ENCODE data around the gene KEAP1. TPM values are rescaled to one million over a fixed set of nuclear protein-coding genes. Genes with fewer than 3 reads are reported as not detected.

KEAP1 gene
- total RNA-seq, 1 experiment from 2014 or later, result 43.3 TPM

DNA sequence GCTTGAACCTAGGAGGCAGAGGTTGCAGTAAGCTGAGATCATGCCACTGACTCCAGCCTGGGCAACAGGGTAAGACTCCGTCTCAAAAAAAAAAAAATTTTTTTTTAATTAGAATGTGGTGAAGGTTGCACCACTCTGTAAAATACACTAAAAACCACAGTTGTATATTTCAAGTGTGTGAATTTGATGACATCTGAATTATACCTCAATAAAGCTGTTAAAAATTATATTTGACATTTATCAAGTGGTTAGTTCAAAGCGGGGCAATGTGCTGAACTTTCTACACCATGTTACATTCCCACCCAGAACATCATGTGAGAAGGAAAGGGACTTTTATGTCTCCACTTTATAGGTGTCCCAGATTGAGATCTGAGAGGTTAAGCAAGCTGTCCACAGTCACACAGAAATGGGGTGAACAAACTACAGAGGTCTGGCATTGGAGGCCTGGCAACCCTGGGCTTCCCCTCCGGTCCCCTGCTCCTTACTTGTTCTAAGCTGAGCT, 20.0 kb upstream of the KEAP1 start:
- DNase-seq (ENCODE audit: low spot score), result no peak

DNA sequence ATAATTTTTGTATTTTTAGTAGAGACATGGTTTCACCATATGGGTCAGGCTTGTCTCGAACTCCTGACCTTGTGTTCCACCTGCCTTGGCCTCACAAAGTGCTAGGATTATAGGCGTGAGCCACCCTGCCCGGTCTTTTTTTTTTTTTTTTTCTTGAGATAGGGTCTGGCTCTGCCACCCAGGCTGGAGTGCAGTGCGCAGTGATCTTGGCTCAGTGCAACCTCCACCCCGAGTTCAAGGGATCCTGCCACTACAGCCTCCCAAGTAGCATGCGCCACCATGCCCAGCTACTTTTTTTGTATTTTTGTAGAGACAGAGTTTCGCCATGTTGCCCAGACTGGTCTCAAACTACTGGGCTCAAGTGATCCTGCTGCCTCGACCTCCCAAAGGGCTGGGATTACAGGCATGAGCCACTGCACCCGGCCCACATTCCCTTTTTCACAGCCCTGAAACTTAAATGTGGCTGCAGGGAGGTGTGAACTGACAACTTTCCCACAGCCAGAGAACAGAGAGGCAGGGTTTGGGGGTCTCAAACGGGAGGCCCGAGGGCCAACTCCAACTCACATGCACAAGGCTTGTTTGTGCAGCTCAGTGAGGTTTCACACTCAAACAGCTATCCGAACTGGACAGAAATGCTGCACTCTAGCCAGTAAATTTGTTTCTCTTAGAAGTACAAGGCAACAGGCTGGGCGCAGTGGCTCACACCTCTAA, 18.5 kb upstream of the KEAP1 start:
- DNase-seq (ENCODE audit: low spot score), result no peak

DNA sequence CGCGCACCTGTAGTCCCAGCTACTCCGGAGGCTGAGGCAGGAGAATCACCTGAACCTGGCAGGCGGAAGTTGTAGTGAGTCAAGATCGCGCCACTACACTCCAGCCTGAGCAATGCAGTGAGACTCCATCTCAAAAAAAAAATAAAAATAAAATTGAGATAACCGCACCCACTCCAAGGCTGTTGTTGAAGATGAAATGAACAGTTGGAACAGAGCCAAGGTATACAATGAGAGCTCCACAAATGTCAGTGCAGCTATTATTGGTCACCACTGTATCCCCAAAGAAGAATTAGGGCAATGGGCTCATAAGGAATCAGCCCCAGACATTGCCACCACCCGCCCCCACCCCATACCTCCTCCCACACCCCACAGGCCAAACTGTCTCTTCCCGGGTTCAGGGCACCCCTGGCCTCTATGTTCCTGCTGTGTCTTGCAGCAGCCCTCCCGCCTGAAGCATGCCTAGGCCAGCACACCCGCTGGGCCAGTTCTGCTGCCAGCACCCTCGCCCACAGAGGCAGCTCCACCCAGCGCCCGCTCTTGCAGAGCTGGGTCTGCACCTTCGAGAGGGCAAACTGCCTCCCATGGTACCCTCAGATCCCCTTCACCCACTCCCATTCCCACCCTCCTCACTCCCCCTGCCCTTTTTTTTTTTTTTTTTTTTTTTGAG, 17.6 kb upstream of the KEAP1 start:
- DNase-seq (ENCODE audit: low spot score), result no peak

DNA sequence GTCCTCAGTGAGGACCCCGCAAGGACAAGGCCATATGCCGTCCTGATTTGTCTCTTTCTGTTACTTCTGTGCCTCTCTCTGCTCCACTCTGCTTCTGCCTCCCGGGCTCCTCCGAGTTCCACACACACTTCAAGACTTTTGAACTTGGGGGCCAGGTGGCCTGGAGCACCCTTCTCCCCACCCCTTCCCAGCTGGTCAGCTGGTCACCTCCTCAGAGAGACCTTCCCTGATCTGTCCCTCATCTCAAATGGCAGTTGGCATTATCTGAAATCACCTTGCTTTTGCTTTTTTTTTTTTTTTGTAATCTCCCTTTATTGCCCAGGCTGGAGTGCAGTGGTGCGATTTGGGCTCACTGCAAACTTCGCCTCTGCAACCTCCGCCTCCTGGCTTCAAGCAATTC, 16.3 kb upstream of the KEAP1 start:
- no peak for DNase-seq (ENCODE audit: low spot score)

DNA sequence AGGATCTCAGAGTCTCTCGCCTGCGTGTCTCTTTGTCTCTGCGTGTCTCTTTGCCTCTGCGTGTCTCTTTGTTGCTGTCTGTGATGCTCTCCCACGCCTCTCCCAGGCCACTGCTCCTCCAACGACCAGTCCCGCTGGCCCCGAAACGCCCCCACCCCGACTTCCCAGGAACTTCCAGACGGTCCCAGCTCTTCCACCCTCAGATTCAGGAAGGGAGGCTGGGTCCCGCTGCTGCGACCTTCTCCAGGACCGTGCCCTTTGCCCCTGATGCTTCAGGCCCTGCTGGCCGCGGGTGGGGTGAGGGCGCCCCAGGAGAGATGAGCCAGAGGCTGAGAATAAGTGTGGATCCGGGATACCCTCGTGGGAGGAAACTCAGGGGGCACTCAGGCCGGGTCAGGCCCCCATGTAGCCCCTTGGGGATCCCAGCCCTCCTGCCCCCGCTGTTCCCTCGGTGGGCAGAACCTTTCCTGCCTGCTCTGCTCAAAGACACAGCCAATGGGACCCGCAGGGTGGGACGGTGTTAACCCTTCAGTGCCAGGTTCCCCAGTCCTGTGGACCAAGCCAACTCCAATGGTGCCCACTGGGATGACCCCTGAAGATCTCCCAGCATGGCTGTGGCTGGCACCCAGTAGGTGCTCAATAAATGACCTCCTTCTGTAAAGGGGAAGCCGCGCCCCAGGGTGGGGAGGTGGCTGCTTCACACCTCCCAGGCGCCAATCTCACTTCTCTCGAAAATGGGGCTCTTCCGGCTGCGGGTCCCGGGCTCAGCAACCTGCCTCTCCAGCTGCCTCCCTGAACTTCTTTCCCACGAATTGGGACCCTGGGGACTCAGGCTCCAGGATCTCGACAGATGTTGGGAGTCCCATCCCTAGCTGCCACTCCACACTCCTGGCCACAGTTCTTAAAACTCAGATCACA, 15.5 kb upstream of the KEAP1 start:
- DNase-seq (ENCODE audit: low spot score), result no peak

DNA sequence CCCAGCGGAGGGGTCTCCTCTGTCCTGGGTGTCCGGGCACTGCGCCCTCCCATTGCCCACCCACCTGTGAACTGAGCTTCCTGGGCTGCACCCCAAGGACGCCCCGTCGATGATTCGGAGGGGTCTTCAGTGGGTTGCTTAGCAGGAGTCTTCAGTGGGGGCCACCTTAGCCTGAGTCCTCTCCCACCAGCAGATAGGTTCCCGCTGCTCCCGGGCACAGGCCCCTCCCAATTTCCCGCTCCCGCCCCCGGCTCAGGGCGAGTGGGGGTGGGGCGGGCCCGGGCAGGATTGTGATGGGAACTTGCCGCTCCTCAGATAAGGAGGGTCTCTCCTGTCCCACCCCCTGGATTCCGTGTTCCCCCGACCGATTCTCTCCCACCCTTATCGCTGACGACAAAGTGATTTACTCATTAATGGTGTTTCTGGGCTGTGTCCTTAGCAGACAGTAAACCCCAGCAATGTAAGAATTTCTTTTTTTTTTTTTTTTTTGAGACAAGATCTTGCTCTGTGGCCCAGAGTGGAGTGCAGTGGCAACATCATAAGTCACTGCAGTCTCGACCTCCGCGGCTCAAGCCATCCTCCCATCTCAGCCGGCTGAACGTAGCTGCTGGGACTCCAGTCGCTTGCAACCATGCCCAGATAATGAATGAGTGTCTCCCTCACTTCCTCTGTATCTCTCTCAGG, 14.7 kb upstream of the KEAP1 start:
- DNase-seq (ENCODE audit: low spot score), result no peak

DNA sequence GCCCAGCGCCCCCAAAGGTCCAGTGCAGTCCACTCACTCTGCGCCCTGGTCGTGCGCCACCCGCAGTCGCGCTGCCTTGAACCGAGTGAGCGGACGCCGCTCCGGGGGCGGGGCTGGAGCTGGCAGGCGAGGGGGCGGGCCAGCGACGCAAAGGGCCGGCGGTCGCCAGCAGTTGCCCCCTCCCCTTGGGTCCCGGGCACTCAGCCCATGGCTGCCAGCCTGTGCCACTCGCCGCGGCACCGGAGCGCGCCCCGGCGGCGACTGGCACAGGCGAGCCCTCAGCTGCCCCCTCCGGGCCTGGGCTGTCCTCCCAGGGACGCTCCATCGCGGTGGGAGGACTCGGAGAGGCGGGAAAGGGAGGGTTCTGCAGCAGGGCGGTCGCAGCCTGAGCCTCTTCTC, 14.2 kb upstream of the KEAP1 start, which contains the start of gene S1PR5:
TSS of gene S1PR5 (minus strand) at position 87 of the 399 bp plus-strand sequence. CDS start 2,436 bp downstream, outside the sequence.
- no peak for DNase-seq (ENCODE audit: low spot score)

DNA sequence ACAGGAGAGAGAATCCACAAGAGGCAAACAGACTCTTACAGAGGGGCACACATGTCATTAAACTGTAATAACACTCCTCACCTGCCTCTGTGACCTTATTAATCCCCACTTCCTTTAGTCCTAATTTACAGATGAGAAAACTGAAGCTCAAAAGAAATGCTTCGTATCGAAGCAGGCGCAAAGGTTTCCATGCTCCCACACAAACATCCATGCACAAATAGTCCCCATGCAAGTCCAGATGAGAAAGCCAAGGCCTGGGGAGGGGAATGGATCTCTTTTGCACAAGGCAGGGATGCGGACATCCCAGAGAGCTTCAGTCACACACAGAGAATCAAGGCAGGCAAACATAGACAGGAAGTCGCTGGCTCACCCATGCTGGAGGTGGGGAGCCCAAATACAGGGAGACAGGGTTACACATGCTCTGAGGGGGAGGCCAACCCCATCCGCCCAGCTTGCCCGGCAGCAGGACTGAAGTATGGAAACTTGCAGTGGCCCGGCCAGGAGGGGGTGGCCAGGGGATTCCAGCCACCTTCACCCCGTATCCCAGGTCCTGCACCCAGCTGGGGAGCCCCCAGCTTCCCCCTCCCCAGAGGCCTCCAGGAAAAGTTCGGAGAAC, 13.6 kb upstream of the KEAP1 start:
- DNase-seq (ENCODE audit: low spot score), result no peak

DNA sequence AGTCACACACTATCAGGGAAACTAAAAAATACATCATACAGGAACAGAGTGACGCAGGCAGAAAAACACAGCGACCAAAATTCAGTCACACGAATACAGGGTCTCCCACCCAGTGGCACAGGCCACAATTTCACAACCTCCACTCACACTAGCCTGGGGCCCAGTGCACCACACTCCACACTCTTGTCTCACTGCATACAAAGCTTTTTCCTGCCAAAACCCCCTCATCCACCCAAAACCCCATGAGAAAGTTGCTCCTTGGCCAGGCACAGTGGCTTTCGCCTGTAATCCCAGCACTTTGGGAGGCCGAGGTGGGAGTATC, 12.9 kb upstream of the KEAP1 start:
- no peak for DNase-seq (ENCODE audit: low spot score)

DNA sequence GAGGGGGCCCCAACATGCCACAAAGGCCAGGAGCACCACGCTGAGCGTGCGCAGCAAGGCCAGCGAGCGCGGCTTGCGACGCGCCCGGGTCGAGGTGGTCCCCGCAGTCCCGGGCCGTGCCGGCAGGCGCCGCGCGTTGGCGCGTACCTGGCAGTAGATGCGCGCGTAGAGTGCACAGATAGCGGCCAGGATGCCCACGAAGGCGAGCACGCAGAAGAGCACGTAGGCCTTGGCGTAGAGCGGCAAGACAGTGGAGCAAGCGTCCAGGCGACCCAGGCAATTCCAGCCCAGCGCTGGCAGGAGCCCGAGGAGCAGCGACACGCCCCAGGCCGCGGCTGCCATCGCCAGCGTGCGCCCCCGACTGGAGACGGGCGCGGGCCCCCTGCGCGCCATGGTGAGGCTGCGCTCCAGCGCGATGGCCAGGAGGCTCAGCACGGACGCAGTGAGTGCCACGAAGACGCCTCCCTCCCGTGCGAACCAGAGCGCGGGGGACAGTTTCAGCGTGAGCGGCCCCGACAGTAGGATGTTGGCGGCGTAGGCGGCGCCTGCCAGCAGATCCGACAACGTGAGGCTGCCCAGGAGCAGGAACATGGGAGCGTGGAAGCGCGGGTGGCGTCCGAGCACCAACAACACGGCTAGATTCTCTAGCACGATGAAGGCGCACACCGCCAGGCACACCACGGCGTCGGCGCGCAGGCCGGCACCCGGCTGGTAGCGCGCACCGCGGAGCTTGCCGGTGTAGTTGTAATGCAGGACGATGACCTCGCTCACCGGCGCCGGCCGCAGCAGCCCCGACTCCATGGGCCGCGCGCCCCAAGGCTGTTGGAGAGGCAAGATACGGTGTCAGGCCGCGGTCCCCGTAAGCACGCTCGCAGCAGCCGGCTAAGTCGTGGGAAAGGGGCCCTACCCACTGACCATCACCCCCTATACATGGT, 11.3 kb upstream of the KEAP1 start:
- no peak for DNase-seq (ENCODE audit: low spot score)

DNA sequence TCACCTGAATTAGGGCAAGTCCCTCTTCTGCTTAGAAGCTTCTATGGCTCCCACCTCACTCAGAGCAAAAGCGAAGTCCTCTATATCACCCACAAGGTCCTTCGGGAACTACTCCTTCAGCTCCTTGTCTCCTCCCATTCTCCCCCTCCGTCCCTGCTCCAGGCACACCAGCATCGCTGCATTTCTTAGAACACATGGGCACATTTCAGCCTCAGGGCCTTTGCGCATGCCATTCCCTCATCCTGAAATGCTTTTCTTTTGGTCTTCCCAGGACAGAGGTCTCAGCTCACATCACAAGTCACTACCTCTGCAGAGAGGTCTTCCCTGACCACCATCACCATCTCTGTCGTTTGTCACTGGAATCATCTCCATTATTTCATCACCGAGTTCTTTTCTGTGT, 10.1 kb upstream of the KEAP1 start:
- DNase-seq (ENCODE audit: low spot score), result no peak

DNA sequence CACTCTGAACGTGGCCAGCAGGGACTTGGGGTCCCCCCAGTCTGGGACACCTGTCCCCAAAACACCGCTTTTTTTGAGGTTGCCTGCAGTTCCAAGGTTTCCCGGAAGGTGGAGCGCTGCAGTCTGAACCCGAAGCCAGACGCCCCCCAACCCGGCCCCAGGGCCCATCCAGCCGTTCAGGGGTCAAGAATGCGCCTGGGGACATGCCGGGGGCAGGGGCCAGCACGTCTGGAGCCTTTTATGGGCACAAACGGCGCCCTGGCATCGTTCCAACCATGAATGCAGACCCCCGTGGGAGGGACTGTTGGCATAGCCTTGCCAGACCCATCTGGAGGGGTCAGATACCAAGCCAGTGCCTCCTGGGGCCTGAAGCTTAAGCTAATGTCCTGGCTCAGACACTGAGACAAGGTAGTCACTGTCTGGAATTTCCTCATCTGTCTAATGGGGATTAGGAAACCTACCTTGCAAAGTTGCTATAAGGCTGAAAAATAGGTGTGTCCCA, 7.2 kb upstream of the KEAP1 start:
- no peak for DNase-seq (ENCODE audit: low spot score)

DNA sequence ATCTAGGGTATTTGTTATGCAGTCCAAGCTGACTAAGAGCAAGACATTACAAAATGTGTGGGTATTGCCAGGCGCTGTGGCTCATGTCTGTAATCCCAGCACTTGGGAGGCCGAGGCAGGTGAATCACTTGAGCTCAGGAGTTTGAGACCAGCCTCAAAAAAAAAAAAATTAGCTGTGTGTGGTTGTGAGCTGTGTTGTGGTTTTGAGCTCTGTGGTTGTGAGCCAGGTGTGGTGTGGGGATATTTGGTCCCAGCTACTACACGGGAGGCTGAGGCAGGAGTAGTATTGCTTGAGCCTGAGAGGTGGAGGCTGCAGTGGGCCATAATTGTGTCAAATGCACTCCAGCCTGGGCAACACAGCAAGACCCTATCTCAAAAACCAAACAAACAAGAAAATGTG, 5.6 kb upstream of the KEAP1 start:
- no peak for DNase-seq (ENCODE audit: low spot score)

DNA sequence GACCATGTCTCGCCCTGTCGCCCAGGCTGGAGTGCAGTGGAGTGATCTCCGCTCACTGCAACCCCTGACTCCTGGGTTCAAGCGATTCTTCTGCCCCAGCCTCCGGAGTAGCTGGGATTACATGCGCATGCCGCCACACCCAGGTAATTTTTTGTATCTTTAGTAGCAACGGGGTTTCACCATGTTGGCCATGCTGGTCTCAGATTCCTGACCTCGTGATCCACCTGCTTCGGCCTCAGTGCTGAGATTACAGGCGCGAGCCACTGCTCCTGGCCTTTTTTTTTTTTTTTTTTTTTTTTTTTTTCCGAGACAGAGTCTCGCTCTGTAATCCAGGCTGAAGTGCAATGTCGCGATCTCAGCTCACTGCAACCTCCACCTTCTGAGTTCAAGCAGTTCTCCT, 4.9 kb upstream of the KEAP1 start:
- no peak for DNase-seq (ENCODE audit: low spot score)

DNA sequence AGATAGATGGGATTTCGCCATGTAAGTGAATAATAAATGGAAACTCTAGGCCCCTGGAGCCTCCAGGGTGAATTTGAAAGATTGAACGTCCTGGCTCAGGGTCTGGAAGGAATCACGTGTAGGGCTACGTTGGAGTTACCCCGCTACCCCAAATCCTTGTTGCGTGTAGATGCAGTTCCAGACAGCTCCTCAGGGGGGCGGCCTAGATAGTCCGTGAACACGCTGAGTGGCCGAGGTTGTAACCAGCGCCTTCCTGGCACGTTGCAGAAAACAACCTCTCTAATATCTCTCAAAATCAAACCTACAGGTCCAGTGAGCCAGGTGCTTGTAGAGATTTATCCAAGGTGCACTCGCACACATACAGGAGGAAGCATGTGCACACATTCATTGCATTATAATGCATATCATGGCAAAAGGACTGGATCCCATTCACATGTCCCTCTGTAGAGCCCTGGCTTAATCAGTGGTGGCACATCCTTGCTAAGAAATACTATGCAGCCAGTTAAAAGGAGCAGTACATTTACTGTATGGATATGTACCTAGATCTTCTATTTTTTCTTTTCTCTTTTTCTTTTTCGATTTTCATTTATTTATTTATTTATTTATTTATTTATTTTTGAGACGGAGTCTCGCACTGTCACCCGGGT, 2.5 kb upstream of the KEAP1 start:
- DNase-seq (ENCODE audit: low spot score), result no peak

DNA sequence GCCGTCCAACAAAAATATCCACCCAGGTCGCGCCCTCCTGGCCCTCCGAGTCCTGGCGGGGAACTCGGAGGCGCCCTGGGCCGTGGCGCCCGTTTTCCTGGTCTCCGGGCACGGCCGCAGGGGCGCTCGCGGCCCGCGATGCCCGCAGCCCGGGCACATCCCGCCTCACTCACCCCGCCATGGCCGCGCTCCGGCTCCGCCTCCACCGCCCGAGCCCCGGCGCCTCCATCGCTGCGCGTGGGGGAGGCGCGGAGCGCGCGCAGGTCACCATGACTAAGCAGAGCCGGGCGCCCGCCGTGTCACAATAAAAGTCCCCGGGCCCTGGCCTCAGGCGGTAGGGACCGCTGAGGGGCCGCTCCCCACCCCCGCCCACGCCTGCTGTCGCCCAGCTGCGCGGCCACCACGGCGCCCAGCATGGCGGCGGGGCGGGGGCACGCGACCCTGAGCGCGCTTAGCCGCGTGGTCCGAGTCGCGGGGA, 593 bp downstream of the KEAP1 start:
- DNase-seq (ENCODE audit: low spot score), result peak; percentile 58

DNA sequence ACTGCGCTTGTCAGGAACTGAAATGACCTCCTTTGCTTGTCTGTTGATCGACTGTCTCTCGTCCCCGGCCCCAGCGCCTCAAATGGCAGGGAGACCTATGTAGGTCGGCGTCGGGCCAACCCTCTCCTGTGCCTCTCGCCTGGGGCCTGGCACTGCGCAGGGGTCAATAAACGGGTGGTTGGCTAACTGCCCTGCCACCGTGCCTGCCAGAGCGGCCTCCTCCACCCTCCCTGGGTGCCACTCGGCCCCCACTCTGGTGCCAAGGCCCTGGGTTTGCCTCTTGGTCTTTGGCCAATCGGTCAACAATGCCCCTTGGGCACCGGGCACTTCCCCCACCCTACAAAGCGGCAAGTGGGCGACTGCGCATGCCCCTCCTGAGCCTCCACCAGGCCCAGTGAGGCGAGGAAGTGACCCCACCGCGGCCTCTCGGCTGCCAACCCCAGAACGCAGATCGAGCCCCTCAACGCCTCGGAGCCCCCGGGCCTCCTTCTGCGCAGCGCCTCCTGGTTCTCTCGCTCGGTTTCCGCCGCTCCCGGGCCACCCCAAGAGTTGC, 1.1 kb downstream of the KEAP1 start:
- DNase-seq (ENCODE audit: low spot score), result peak; percentile 53

DNA sequence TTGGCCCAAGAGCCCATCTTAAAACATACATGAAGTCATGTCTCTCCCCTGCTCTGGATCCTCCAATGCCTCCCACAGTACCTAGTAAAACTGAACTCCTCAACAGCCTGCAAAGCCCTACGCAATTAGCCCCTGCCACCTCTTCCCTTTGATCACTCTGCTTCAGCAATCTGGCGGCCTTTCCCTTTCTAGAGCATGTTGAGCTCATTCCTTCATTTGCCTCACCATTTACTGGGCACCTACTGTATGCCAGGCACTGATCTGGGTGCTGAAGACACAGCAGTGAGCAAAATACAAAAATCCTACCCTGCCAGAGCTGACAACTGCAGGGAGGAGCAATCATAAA, 2.9 kb downstream of the KEAP1 start:
- DNase-seq (ENCODE audit: low spot score), result no peak

DNA sequence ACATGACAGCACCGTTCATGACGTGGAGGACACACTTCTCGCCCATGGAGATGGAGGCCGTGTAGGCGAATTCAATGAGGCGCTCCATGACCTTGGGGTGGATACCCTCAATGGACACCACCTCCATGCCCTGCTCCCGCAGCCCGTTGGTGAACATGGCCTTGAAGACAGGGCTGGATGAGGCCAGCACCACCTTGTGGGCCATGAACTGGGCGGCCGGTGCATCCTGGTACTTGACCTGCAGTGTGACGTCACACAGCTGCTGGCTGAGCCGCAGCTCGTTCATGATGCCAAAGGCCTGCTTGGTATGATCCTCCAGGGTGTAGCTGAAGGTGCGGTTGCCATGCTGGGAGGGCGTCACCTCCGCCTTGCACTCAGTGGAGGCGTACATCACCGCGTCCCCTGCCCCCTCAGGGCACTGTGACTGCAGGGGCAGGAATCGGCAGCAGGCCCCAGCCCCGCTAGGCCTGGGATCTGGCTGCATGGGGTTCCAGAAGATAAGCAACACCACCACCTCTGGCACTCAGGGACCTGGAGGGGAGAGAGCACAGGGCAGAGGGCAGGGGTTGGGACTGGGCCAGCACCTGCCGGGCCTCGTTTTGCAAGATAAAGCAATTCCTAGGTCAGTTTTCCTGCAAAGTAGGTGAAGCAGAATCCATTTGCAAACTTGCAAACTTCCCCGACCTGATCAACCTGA, 3.5 kb downstream of the KEAP1 start:
- no peak for DNase-seq (ENCODE audit: low spot score)
